H54 (cell line): ENCODE measurements around the gene ZKSCAN1.

ENCODE experiments used
- DNase-seq: peaks from one replicate; pipeline ENCODE4 v3.0.0; 2011; ENCODE audit warnings: low spot score, mixed read lengths; ENCODE audit not compliant: insufficient read length
- FAIRE-seq: peaks from 3 replicates; lab custom pipeline; 2011; peaks lifted over from hg19 to GRCh38; lab: Jason Lieb, UNC
- POLR2A ChIP-seq: IDR thresholded peaks from 2 replicates; pipeline ENCODE4 v1.6.1; 2011; ENCODE audit warnings: low read depth, mild to moderate bottlenecking, low read length

ZKSCAN1 gene

GRCh38 chr7:100071018-100071723 lies 55.8 kb downstream of the ZKSCAN1 start:
- TF ChIP-seq POLR2A = no peak
- FAIRE-seq (no peak), DNase-seq (no peak)

DNA sequence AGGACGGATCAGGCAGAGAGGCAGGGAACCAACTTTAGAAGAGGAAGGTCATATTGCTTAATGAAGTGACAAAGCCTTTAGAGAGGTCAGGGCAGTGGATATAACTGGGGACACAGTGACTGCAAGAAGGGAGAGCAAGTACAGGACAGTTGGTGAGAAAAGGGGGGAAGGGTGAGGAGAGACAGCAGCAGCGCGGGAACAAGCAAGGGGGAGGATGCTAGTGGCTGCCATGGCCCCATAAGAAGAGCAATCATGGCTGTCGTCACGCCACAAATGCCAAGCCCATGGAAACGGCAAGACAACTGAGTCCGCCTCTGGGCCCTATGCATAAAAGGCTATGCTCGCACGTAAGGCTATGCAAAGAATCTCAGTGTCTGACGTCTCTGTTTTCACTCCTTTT lies 57.1 kb downstream of the ZKSCAN1 start:
- DNase-seq = no peak
- no peak for FAIRE-seq
- TF ChIP-seq POLR2A = no peak

DNA sequence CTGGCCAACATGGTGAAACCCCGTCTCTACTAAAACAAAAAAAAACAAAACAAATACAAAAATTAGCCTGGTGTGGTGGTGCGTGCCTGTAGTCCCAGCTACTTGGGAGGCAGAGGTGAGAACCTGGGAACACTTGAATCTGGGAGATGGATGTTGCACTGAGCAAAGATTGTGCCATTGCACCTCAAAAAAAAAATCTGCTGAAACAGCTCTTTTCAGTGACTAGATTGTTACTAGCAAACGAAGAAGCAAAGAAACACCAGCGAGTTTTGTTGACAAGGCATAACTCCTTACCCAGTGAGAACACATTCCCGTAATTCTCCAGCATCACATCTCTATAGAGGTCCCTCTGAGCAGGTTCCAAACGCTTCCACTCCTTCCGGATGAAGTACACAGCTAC lies 59.4 kb downstream of the ZKSCAN1 start:
- DNase-seq (no peak), FAIRE-seq (no peak)
- no peak for TF ChIP-seq POLR2A

DNA sequence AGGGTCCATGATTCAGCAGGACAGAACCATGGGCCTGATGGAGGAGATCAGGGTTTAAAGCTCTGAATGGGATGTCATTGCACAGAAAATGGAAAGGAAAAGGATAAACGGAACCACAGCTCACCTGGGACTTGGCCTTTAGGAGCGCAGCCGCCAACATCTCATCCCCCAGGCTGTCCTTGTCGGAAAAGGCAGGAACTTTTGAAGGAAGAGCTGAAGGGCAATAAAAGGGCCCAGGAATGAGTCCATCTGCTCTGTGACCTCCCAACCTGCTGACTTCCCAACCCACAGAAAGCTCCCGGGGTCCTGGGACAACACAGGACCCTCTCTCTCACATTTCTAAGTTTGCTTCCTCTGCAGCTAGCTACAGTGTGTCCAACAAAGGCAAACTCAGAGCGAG lies 60.0 kb downstream of the ZKSCAN1 start:
- no peak for TF ChIP-seq POLR2A
- FAIRE-seq (no peak), DNase-seq (no peak)

GRCh38 chr7:100077205-100077604 lies 61.8 kb downstream of the ZKSCAN1 start:
- TF ChIP-seq POLR2A = no peak
- no peak for FAIRE-seq

GRCh38 chr7:100079024-100079560 lies 63.7 kb downstream of the ZKSCAN1 start:
- FAIRE-seq = no peak
- no peak for TF ChIP-seq POLR2A
- no peak for DNase-seq

More at GRCh38 chr7:100077205-100077604, 61.8 kb downstream of the ZKSCAN1 start:
- DNase-seq = no peak

DNA sequence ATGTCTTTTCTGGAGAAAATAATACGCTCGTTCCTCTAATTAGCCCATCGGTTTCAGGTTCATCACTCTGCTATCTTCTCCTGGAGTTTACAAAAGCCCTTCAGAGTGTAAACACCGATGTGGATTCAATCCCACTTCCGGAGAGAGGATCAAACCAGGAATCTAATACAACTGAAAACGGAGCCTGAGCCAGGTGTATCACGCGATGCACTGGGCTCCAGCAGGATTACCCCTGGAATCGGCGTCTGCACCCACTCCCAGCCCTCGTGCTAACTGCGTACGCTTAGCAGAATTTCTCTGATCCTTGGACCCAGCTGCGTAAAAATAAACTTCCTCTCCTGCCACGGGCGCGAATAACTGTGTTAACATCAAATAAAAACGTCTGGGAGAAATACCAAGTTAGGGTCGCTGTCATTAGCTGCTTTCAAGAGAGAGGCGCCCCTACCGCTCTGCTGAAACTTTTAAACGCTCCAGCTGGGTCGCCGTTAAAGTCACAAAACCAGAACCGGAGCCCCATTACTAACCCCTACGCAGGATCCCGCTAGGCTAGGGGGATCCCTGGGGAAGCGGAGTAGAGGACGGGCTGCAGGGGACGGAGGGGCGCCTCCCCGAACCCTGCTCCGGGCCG lies 65.6 kb downstream of the ZKSCAN1 start:
- FAIRE-seq = no peak

DNA sequence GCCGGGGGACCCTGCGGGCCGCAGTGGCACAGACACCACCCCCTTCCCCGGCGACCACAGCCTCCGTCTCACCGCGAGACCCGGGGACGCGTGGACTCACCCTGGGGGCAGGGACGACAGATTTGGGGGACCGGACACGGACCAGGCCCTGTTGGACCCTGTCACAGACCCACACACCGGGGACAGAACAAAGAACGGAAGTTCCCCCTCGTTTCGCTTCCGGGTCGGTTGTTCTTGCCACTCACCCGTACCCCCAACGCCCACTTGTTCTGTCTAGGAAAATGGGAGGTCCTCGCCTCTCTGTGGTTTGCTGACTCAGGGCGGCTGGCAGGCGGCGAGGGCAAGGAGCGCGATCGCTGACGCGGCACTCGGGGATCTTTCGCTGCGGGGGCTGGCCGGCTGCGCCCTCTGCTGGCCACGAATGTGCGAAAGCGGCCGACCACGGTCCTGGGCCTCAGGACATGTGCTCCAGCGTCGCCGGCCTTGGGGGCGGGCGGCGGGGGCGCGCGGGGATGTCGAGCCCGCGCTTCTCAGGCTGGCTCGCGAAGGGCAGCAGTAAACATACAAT lies 66.2 kb downstream of the ZKSCAN1 start, which contains the start of gene ZNF3:
TSS of gene ZNF3 (minus strand) at position 189 of the 568 bp plus-strand sequence. CDS start 4,366 bp downstream, outside the sequence.
- FAIRE-seq (peak; percentile 36), DNase-seq (peak; percentile 94)
- TF ChIP-seq POLR2A = peak; percentile 39; the same call in 1 of the 2 replicates

More for the DNA sequence above, 65.6 kb downstream of the ZKSCAN1 start:
- no peak for DNase-seq
- no peak for TF ChIP-seq POLR2A

DNA sequence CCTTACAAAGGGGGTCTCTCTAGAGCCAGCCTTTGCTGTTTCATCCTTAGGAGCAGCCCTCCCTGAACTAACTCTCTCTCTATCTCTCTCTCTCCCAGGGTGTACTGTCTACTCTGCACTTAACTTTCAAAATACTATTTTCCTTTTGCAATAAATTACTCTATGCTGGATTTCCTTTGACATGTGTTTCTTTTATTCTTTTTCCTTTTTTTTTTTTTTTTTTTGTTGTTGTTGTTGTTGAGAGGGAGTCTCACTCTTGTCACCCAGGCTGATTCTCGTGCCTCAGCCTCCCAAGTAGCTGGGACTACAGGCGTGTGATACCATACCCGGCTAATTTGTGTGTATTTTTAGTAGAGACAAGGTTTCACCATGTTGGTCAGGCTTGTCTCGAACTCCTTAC lies 67.6 kb downstream of the ZKSCAN1 start:
- DNase-seq (no peak), FAIRE-seq (no peak)
- no peak for TF ChIP-seq POLR2A

DNA sequence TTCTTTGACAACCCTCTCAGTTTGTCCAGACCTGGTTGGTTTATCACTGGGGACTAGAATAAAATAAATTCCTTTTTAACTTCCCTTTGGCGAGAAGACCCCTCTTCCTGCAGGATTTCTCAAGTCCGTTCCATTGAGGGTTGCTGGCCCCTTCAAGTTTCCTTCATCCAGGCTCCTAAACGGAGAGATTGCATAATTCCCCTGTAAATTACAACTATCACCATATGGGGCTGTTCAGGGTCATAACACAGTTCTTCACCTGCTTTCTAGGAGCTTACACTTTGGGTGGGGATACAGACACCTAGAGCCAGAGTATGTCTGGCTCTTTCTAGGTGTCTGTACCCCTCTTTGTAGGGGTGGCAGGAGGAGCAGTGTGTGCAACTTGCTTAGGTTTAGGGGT lies 70.1 kb downstream of the ZKSCAN1 start:
- FAIRE-seq (no peak), DNase-seq (no peak)
- TF ChIP-seq POLR2A = no peak

GRCh38 chr7:100087055-100087750 lies 71.8 kb downstream of the ZKSCAN1 start:
- peak; percentile 61 for DNase-seq
- peak; percentile 20 for FAIRE-seq
- TF ChIP-seq POLR2A = no peak

DNA sequence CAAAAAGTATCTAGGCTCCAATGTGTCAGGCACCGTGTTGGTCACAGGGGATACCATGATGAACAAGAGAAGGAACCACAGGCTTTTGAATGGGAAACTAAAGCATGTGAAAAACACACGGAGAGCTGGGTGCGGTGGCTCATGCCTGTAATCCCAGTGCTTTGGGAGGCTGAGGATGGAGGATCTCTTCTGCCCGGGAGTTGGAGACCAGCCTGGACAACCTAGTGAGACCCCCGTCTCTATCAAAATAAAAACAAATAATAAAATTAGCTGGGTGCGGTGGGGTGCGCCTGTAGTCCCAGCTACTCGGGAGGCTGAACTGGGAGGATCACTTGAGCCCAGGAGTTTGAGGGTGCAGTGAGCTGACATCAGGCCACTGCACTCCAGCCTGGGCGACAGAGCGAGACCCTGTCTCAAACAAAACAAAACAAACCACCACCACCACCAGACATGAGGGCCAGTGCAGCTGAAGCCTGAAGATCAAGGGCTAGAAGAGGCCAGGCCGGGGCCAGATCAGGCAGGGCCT lies 72.8 kb downstream of the ZKSCAN1 start:
- TF ChIP-seq POLR2A = no peak
- no peak for FAIRE-seq
- DNase-seq = no peak
